Limb (tissue), 2 donors: Measurements from ENCODE around the gene ARID5B.
"Not testable (repeated sequence)": the region's sequence is repeated elsewhere in the genome, so short reads cannot be mapped to it uniquely, and the experiment has no call there.

Source experiments
- DNase-seq, 2 donors: peaks; one replicate each; pipeline ENCODE4 v3.0.0-alpha.2; 2016; ENCODE audit errors: extremely low spot score in 2 of 2

The ARID5B gene

DNA sequence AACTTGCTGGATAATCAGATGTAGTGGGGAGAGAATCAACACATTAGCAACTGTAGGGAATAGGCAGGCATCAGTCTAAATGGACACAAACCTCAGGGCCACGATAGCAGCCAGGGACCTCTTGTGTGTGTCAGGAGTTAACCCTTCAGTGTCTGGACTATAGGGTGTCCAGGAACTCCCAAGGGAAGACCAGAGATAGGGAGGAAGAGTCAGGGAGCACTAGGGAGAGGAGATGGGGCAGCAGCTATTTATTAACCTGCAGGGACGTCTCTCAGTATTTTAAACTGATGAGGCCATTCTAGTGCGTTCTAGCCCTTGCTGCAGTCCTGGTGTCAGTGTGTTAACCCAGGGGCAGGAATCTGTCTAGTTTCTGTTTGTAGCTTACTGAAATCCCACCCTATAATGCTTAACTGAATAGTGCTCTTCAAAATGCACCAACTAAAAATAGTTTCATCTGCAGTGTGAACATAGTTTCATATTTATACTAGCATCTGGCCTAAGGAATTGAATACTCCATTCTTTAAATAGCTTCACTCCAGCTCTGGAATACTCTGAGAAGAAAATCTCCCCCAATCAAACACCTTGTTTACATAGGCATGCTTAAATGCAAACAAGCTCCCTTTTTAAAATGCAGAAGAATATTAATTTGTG is 62.7 kb downstream of the ARID5B start:
- peak in 1 of 2 donors; percentile 67 for DNase-seq

DNA sequence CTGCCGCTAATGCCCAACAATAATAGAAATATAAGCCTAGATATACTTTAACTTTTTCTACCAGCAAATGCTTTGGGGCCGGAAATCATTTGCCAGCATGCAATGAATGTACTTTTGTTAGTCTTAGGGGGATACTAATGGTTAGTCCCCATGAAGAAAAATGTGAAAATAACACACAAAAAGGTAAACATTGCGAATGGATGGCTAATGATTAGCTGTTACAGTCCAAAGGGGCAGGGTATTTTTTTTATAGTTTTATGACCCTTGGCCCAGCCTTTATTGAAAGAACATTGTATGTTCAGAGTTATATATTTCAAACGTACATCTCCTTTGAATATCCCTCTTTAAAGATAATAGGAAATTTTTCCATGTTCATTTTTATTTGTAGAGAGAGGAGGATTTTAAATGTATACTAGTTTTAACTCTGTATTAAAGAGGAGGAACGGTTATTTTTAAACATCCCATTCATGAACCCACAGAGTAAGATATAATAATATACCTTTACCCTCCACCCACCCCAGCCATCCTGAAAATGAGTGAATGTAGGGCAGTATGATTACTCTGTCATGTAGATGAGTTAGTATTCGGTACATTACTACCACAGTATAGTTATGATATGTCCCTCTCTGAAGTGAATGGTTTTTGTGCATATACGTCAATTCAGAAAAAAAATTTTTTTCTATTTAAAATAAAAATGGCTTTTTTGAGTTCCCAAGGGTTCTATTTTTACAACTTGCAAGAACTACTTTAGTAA is 63.6 kb downstream of the ARID5B start:
- no peak for DNase-seq

DNA sequence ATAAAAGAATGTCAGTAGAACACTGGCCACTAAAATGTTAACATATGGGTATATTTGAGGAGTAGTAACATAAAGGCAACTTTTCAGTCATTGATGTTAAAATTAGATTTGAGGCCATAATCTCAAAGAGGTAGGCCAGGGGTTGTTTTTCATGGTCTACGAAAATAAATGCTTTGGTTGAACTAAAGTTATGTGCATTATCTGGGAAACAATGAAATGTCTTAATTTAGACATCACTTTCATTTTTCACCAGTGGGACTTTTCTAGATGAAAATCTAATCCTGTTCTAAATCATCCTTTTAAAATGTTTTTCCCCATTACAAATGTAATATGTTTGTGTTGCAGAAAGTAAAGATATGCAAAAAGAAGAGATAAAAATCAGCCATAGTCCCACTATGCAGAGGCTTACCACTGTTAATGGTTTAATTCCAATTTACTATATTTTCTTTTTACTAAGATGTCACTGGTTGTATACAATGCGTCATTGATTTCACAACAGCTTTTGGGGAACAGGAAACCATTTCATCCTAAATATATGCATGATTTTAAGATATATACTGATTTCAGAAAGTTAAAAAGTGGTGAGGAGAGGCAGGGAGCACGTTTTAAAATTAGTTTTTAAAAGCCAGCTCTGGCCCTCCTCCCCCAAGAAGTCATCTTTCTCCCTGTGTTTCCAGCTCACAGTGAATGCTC is 64.3 kb downstream of the ARID5B start:
- no peak for DNase-seq

DNA sequence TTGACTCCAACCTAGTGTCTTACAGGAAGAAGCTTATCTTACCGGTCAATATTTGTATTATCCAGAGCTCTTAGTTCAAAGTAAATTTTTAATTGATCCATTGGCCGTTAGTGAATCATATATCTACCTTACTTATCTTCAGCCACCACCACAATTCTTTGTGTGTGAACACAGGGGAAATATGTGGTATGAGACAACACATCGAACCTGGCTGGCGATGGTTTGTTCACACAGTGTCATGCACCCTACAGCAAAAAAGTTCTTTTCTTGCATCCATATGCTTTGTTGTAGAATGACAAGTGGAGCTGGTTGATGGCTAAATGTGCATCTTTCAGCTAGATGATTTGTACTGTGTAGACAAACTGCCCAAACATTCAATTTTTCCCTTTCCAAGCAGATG is 65.8 kb downstream of the ARID5B start:
- no peak for DNase-seq

DNA sequence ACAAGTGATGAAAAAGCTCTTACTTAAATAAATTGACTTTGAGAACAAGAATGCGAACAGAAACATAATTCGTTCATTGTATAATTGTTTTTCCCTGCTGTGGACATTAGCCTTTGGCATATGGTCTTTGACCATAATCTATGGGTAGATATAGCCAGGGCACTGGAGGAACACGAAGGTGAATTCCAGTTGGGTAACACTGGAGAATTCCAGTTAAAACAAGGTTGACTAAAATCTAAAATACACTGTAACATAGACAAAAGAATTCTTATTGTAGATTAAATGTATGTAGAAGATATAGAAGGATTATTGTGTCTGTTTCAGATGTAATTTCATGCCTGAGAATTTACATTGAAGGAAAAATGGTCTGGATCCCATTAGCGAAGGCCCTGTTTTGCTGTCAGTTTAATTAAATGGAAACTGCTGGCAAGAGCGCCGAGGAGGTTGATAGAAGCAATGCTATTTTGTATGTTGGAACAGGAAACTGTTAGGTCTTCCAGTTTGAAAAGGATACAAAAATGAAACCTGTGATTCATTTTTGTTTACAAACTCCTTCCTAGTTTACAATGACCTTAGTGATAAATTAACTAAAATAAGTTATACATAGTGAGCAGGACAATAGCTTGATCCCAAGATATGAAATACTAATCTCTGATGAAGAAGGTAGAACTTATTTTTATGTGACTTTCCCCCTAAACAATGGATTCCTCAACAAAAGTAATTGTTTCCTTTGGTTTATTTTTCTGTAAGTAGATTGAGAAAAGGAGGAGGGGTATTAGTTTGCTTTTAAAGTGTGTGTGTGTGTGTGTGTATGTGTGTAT is 68.9 kb downstream of the ARID5B start:
- DNase-seq, result peak in 1 of 2 donors; percentile 57

DNA sequence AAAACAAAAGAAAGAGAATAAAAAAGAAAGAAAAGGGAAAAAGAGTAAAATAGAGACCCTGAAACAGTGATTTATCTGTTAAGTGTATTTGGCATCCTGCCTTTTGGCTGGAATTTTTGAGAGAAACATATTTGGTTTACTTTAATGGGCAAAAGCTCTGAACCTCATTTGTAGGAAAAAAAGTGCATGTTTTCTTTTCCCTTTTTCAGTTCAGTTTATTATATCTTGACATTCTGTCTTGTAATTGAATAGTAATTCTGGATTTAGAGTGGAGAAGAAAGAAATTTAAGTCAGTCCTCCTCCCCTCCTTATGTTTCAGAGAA is 69.5 kb downstream of the ARID5B start:
- DNase-seq, result no peak

DNA sequence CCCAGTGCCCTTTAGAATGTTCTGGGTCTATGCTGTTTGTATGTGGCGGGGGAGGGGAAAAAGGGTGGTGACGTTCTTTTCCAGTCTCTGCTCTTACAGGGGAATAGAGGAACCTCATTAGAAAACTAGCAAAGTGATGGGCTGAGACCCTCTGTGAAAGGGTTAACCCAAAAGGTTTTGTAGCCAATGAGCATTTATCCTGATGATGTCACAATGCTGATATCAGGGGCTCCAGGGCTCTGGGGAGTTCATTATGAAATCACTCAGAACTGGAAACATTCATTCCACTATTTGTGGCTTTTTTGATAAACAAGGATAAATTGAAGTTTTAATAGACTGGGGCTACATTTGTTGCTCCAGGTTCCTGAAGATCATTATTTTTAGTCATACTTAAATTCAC is 71.7 kb downstream of the ARID5B start:
- DNase-seq, result no peak

DNA sequence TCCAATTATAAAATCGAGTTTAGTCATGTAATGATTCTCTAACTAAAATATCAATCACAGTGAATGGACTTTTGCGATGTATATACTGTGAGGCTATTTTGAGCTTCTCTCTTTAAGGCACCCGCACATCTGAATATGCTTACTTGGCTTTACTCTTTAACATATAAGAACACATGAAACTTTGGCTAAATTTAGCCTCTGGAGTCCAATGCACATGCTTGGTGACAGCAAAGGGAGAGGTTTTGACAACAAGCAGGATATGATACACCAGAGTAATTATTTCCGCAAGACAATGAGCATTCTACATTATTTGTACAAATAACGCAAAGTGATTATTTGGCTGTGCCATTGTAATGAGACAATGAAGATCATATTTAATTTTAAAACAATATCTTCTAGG is 72.4 kb downstream of the ARID5B start:
- DNase-seq, result peak in 1 of 2 donors; percentile 73

DNA sequence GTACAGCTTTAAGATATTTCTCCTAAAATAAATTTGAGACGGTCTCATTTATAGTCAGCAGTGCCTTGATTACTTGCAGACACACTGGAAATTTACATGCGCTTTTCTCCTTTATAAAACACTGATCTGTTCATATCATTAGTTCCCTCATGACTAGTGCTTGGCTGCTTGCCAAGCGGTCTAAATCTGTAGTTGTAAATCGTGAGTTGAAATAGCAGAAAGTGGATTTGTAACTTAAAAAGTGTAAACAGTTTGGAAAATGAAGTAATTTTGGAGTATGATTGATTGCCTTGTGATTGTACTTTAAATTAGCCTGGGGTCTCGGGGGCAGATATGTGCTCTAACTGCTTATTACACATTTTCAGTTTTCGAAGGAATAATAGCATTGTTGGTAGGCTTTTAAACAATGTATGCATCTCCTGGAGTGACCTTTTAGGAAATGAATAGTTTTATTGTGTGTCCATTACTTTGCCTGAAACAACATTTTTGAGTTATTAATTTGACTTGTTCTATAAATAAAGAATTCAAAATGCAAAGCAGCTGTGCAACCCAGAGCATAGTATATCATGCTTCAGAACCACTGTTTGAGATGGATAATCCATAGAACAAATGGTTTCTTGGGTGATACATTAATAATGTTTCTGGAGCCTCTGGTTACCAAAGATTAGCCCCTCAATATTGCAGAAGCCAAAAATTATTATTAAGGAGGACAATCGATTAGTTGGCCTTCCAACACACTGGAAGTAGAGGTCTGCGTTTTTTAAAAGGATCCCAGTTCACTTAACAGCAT is 73.3 kb downstream of the ARID5B start:
- DNase-seq, result peak; percentile 72 to 90

DNA sequence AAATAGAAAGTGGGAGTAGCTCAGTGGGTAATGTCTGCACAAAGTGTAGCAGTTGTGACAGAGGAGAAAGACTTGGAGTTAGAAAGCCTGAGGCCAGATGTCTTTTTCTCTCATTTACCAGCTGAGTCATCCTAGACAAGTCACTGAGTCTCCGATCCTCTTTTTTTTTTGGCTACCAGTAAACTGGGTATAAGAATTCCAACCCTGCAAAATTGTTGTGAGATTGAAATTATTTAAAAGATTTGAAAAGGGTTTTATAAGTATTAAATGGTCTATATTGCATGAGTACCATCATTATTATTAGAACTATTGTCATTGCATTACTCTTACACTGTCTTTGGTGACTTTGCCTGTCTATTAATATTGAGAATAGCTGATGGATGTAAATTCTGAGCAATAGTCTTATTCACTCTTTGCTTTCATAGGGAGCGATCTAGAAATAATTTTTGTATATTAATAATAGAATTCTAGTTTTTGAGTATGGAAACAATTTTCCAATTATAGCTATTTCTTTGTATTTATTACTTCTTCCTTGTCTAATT is 74.0 kb downstream of the ARID5B start:
- peak in 1 of 2 donors; percentile 47 for DNase-seq

DNA sequence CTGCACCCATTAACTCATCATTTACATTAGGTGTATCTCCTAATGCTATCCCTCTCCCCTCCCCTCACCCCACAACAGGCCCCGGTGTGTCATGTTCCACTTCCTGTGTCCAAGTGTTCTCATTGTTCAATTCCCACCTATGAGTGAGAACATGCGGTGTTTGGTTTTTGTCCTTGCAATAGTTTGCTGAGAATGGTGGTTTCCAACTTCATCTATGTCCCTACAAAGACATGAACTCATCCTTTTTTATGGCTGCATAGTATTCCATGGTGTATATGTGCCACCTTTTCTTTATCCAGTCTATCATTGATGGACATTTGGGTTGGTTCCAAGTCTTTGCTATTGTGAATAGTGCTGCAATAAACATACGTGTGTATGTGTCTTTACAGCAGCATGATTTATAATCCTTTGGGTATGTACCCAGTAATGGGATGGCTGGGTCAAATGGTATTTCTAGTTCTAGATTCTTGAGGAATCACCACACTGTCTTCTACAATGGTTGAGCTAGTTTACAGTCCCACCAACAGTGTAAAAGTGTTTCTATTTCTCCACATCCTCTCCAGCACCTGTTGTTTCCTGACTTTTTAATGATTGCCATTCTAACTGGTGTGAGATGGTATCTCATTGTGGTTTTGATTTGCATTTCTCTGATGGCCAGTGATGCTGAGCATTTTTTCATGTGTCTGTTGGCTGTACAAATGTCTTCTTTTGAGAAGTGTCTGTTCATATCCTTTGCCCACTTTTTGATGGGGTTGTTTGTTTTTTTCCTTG is 75.6 kb downstream of the ARID5B start:
- not testable (repeated sequence) for DNase-seq

DNA sequence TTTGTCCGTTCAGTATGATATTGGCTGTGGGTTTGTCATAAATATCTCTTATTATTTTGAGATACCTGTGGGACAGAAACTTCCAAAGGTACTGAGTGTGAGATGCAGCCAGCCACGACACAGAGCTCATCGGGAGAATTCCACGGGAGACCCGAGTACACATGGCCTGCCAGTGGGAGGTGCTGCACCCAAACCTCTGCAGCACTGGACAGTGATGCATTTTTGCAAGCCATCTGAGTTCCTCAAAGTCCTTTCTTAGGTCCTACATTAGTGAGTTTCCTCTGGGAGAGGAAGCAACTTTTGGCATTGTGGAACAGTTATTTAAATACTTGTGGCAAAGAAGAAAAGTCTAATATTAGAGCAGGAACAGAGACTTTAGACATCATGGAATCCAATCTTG is 77.5 kb downstream of the ARID5B start:
- DNase-seq, result no peak

DNA sequence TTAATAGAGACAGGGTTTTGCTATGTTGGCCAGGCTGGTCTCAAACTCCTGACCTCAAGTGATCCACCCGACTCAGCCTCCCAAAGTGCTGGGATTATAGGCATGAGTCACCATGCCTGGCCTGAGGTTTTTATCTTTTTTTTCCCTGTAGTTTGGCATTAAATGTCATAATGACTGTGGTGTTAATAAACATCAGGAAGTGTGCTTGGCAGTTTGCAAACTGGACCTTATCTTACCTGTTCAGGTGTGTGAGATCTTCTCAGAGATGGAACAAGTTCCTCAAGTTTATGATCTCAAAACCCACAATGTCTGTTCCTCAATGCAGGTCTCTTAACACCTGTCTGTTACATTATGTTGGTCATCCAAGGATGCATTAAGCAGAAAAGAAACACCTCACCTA is 80.0 kb downstream of the ARID5B start:
- no peak for DNase-seq

DNA sequence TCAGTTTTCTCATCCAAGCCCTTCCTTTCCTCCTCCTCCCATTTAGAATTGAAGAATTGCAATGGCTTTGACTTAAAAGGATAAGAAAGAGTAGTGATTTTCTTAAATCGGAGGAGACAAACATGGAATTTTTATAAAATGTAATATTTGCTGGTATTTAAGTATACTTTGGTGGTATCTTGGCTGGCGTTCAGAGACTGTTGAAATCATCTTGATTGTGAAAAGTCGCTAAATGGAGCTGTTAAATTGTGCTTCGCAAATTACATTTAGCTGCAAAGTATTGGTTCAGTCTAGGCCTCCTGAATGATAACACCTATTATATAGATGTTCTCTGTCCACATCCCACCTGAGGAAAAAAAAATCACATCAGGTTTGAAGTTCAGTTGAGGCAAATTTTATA is 81.8 kb downstream of the ARID5B start:
- DNase-seq, result no peak

DNA sequence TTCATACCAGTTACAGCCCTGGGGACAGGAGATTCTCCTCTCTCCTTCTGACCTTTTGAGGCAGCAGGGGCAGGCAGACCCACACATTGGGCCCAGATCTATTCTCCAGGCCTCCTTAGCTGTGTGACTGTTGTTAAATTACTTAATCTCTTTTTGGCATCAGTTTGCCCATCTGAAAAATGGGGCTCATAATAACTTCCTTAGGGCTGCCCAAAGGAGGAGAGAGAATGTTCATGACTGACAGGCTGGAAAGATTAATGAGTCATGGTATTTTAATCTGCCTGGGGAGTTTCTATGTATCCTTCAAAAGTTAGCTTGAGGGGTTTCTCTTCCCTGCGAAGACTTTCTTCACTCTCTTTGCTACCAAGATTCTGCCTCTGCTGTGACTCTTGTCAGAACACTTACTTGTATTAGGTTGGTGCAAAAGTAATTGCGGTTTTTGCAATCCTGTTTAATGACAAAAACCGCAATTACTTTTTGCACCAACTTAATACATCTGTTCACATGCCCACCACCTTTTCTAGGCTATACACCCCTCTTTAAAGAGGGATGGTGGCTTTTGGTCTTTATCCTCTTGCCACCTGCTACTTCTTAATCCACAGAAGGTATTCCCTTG is 83.4 kb downstream of the ARID5B start:
- no peak for DNase-seq

DNA sequence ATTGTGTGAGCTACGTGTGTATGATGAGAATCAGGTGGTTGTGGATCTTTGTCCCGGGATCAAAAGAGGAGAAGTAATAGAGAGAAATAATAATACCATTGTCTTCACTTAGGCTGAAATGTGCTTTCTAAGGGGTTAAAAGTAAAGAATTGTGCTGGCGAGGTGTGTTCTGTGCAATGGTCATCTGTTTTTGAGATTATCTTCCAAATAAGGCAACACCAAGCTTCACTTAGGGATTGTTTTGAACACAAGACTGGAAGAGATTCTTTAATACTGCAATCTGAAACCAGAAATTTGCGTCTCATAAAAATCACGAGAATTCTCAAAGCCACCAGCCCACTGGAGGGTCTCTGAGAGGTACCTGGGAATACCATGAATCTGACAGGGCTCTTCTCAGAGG is 84.2 kb downstream of the ARID5B start:
- no peak for DNase-seq

DNA sequence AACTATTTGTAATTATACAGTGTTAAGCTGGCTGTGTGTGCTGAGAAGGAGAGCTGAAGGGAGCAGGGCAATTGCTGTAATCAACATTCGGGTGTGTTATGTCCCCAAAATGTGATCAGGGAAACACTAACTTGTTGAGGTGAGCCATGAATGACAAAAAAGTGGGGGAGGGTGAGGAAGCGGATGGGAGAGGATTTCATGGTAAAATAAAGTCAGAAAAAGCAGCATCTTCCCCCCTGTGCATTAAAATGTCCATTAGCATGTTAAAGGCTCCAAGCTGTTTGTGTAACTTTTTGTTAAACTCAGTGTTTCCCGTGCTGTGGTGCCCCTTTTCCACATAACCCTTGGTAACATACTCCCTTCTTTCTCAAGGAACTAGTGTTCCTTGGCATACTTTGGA is 84.9 kb downstream of the ARID5B start:
- DNase-seq, result no peak

DNA sequence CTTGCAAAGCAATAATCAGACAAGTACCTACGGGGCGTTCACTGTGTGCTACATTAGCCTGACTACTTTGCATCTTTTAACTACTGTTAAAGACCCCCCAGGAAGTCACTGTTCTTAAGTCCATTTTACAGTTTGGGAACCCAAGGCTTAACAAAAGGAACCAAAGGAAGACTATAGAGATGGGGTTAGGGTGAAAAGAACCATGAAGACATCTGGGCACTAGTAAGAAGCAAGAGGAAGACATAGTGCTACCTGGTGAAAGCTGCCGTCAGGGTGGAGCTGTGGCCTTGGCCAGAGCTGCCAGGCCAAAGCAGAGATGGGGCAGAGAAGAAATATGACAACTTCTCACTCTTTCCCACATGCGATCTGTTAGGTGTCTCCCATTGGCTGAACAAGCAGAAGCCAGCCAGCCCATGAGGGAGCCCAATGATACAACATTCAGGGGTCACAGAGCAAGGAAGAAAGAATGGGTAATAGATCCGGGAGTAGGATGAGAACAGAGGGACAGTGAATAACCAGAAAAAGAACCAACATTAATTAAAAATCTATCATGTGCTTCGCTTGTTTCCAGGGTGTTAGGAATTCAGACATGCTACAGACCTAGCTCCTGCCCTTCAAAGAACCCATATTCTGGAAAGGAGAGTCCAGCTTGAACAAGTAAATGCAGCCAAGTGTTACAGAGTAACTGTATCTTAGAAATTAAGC is 85.4 kb downstream of the ARID5B start:
- DNase-seq, result no peak

DNA sequence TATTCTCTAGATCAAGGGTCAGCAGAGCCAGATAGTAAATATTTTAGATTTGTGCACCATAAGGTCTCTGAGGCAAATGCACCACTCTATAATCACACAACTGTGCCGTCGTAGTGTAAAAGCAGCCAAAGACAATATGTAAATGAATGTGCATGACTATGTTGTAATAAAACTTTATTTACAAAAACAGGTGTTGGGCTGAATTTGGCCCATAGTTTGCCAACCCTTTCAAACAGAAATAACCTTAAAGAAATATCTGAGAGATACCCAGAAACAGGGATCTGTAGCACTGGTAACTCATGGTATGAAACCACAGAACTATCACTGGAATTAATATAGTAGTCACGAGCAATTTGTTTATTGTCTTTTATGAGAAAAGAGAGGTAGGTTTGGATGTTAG is 86.0 kb downstream of the ARID5B start:
- DNase-seq, result no peak
